H1 (cell line): Measurements from ENCODE around the gene ERC1. TPM values are rescaled to one million over a fixed set of nuclear protein-coding genes. Genes with fewer than 3 reads are reported as not detected.

ENCODE experiments used
- CTCF ChIA-PET: fragments of 300-600 bp; sonication (Branson Sonifier 250); formaldehyde crosslinking; loops from one replicate; lab custom pipeline; 2021; ENCODE audit not compliant: partially characterized antibody; lab: Charles Lee
- POLR2A ChIA-PET: fragments of 300-600 bp; sonication (Branson Sonifier 250); formaldehyde crosslinking; loops from one replicate; lab custom pipeline; 2021; ENCODE audit warnings: inconsistent platforms; ENCODE audit not compliant: partially characterized antibody; lab: Charles Lee
- DNase-seq, 2 experiments: peaks; one replicate each; pipeline versions ENCODE4 v3.0.0 to v3.0.0-alpha.2; 2010 to 2022; ENCODE audit warnings: low spot score in 2 of 2, low read depth in 1 of 2, mixed read lengths in 1 of 2
- FAIRE-seq: peaks from 2 replicates; lab custom pipeline; 2011; peaks lifted over from hg19 to GRCh38; lab: Jason Lieb, UNC
- H2AFZ ChIP-seq: 2 replicates; pipeline ENCODE4 v1.8.1; 2012; ENCODE audit warnings: low read length, inconsistent platforms
- H2AK5ac ChIP-seq: 2 replicates; pipeline ENCODE4 v1.6.1; 2013; ENCODE audit warnings: low read depth, low read length
- H2BK120ac ChIP-seq: replicated peaks from 2 replicates; pipeline ENCODE3; 2013; ENCODE audit warnings: low read depth, low read length, inconsistent platforms
- H2BK12ac ChIP-seq: 2 replicates; pipeline ENCODE4 v1.6.1; 2013; ENCODE audit warnings: low read depth, low read length
- H2BK15ac ChIP-seq: 2 replicates; pipeline ENCODE4 v1.6.1; 2013; ENCODE audit warnings: low read length
- H2BK20ac ChIP-seq: 2 replicates; pipeline ENCODE4 v1.6.1; 2013; ENCODE audit warnings: low read length
- H2BK5ac ChIP-seq: 2 replicates; pipeline ENCODE4 v1.6.1; 2013; ENCODE audit warnings: low read depth, low read length
- H3K14ac ChIP-seq: 2 replicates; pipeline ENCODE4 v1.6.1; 2013; ENCODE audit warnings: inconsistent platforms; ENCODE audit not compliant: insufficient read length
- H3K18ac ChIP-seq: 2 replicates; pipeline ENCODE4 v1.6.1; 2013; ENCODE audit warnings: low read length; ENCODE audit errors: extremely low read depth
- H3K23ac ChIP-seq: 2 replicates; pipeline ENCODE4 v1.6.1; 2013; ENCODE audit warnings: inconsistent platforms; ENCODE audit not compliant: insufficient read length
- H3K23me2 ChIP-seq: 2 replicates; pipeline ENCODE4 v1.6.1; 2013; ENCODE audit warnings: low read depth, low read length
- H3K27ac ChIP-seq: 2 replicates; pipeline ENCODE4 v1.6.1; 2011; ENCODE audit warnings: low read depth, low read length, inconsistent platforms
- H3K27me3 ChIP-seq, 4 experiments: replicated peaks in 1 of 4; 1 replicate in 1 of 4; 2 replicates in 3 of 4; pipeline versions ENCODE4 v1.6.1 to v1.8.1; 2011 to 2013; ENCODE audit warnings: low read length in 3 of 4, mild to moderate bottlenecking in 3 of 4, inconsistent platforms in 2 of 4, mixed read lengths in 2 of 4, moderate library complexity in 1 of 4; ENCODE audit not compliant: control insufficient read depth in 3 of 4, insufficient read depth in 3 of 4; ENCODE audit errors: extremely low read depth in 1 of 4
- H3K36me3 ChIP-seq, 4 experiments: 2 replicates each; pipeline versions ENCODE4 v1.6.1 to v1.8.1; 2011 to 2013; ENCODE audit warnings: mild to moderate bottlenecking in 4 of 4, low read length in 3 of 4, moderate library complexity in 2 of 4, control low read depth in 1 of 4, inconsistent platforms in 1 of 4; ENCODE audit not compliant: insufficient read depth in 4 of 4, control insufficient read depth in 2 of 4
- H3K4ac ChIP-seq: replicated peaks from 2 replicates; pipeline ENCODE3; 2013; ENCODE audit warnings: low read length, low read depth, mixed read lengths, inconsistent platforms; ENCODE audit not compliant: insufficient read length
- H3K4me1 ChIP-seq, 4 experiments: replicated peaks in 1 of 4; 1 replicate in 1 of 4; 2 replicates in 3 of 4; pipeline versions ENCODE4 v1.6.1 to v1.8.1; 2011 to 2013; ENCODE audit warnings: low read length in 3 of 4, inconsistent platforms in 2 of 4, mixed read lengths in 1 of 4; ENCODE audit not compliant: insufficient read depth in 4 of 4, control insufficient read depth in 3 of 4
- H3K4me2 ChIP-seq, 2 experiments: 2 replicates each; pipeline versions ENCODE4 v1.6.1 to v1.8.1; 2011 to 2013; ENCODE audit warnings: low read depth in 2 of 2, low read length in 2 of 2, control low read depth in 1 of 2, inconsistent platforms in 1 of 2, mild to moderate bottlenecking in 1 of 2; ENCODE audit not compliant: insufficient read depth in 1 of 2
- H3K4me3 ChIP-seq, 4 experiments: fragments of 200-600, 300-600 bp in 1 of 4; sonication (generic), shearing (Covaris generic), sonication (Bioruptor Twin) in 1 of 4; 2 replicates each; pipeline versions ENCODE4 v1.5.1 to v1.8.1; 2011 to 2016; ENCODE audit warnings: low read length in 4 of 4, low read depth in 3 of 4, control low read depth in 2 of 4, inconsistent platforms in 2 of 4, mild to moderate bottlenecking in 2 of 4, mixed read lengths in 1 of 4, moderate library complexity in 1 of 4; ENCODE audit not compliant: insufficient read depth in 2 of 4; ENCODE audit errors: extremely low read depth in 1 of 4
- H3K56ac ChIP-seq: replicated peaks from 2 replicates; pipeline ENCODE3; 2013; ENCODE audit warnings: low read depth, mild to moderate bottlenecking, mixed read lengths, low read length, inconsistent platforms; ENCODE audit not compliant: insufficient read length
- H3K79me1 ChIP-seq: 2 replicates; pipeline ENCODE4 v1.6.1; 2013; ENCODE audit warnings: low read depth, low read length, control low read depth
- H3K79me2 ChIP-seq, 2 experiments: 2 replicates each; pipeline versions ENCODE4 v1.6.1 to v1.8.1; 2012 to 2013; ENCODE audit warnings: low read length in 2 of 2, mild to moderate bottlenecking in 2 of 2, inconsistent platforms in 1 of 2; ENCODE audit not compliant: insufficient read depth in 2 of 2, control insufficient read depth in 1 of 2
- H3K9ac ChIP-seq, 4 experiments: replicated peaks in 1 of 4; 1 replicate in 1 of 4; 2 replicates in 3 of 4; pipeline versions ENCODE4 v1.6.1 to v1.8.1; 2011 to 2013; ENCODE audit warnings: low read depth in 3 of 4, low read length in 3 of 4, control low read depth in 2 of 4, mild to moderate bottlenecking in 2 of 4, moderate library complexity in 2 of 4, inconsistent platforms in 1 of 4; ENCODE audit errors: extremely low read depth in 1 of 4
- H3K9me3 ChIP-seq, 2 experiments: 2 replicates each; pipeline versions ENCODE4 v1.6.1 to v1.8.1; 2012 to 2013; ENCODE audit warnings: mild to moderate bottlenecking in 2 of 2, moderate library complexity in 2 of 2, control low read depth in 1 of 2, inconsistent platforms in 1 of 2, low read depth in 1 of 2, low read length in 1 of 2, mixed read lengths in 1 of 2; ENCODE audit not compliant: insufficient read depth in 2 of 2
- H4K20me1 ChIP-seq, 2 experiments: replicated peaks in 1 of 2; 2 replicates each; pipeline versions ENCODE3 to v1.8.1; 2011 to 2013; ENCODE audit warnings: inconsistent platforms in 2 of 2, low read length in 2 of 2, mild to moderate bottlenecking in 1 of 2; ENCODE audit not compliant: insufficient read depth in 2 of 2, control insufficient read depth in 1 of 2
- H4K5ac ChIP-seq: 2 replicates; pipeline ENCODE4 v1.6.1; 2013; ENCODE audit warnings: low read length, low read depth, mixed read lengths, inconsistent platforms; ENCODE audit not compliant: insufficient read length
- H4K8ac ChIP-seq: 2 replicates; pipeline ENCODE4 v1.8.0; 2013; ENCODE audit warnings: mild to moderate bottlenecking, moderate library complexity, low read length, inconsistent platforms; ENCODE audit not compliant: insufficient read depth; ENCODE audit errors: extremely low read depth
- H4K91ac ChIP-seq: replicated peaks from 2 replicates; pipeline ENCODE3; 2013; ENCODE audit warnings: low read length, mixed read lengths, inconsistent platforms; ENCODE audit not compliant: insufficient read length
- BRCA1 ChIP-seq: IDR thresholded peaks from 2 replicates; pipeline ENCODE4 v1.6.1; 2012; ENCODE audit warnings: low read depth, low read length, improper control_type of control experiment
- CBX5 ChIP-seq: fragments of 300-800, 300-1000 bp; sonication (generic); IDR thresholded peaks from 2 replicates; pipeline ENCODE4 v1.7.1; 2016; ENCODE audit warnings: antibody characterized with exemption, low read length, low read depth
- E2F6 ChIP-seq: IDR thresholded peaks from 2 replicates; pipeline ENCODE4 v1.6.1; 2012; ENCODE audit warnings: inconsistent platforms
- GTF2F1 ChIP-seq: IDR thresholded peaks from 2 replicates; pipeline ENCODE4 v1.6.1; 2012; ENCODE audit warnings: low read depth, low read length, improper control_type of control experiment, borderline replicate concordance
- HDAC2 ChIP-seq, 2 experiments: fragments of 300-600 bp in 1 of 2; sonication (generic) in 1 of 2; IDR thresholded peaks; 2 replicates each; pipeline ENCODE4 v1.6.1; 2011 to 2012; ENCODE audit warnings: low read depth in 2 of 2, low read length in 2 of 2, mild to moderate bottlenecking in 2 of 2, moderate library complexity in 2 of 2, borderline replicate concordance in 1 of 2, inconsistent platforms in 1 of 2
- KDM1A ChIP-seq: fragments of 200-600, 300-600 bp; sonication (generic); IDR thresholded peaks from 2 replicates; pipeline ENCODE4 v1.7.1; 2016; ENCODE audit warnings: mild to moderate bottlenecking, low read length, borderline replicate concordance
- POLR2A ChIP-seq, 2 experiments: IDR thresholded peaks; 1 replicate in 1 of 2; 2 replicates in 1 of 2; pipeline ENCODE4 v1.6.1; 2011; ENCODE audit warnings: low read depth in 2 of 2, low read length in 2 of 2, mild to moderate bottlenecking in 2 of 2; ENCODE audit errors: control extremely low read depth in 1 of 2
- POU5F1 ChIP-seq: IDR thresholded peaks from 2 replicates; pipeline ENCODE4 v1.6.1; 2011; ENCODE audit warnings: low read depth, mild to moderate bottlenecking, low read length, moderate library complexity
- WGBS, 2 experiments: shearing (Covaris generic) in 1 of 2; methylation state at CpG; one replicate each; pipeline versions ENCODE4 v1.1.6 to v1.1.7; 2013 to 2015; ENCODE audit warnings: low lambda C conversion rate in 2 of 2, mixed read lengths in 2 of 2, inconsistent platforms in 1 of 2, low coverage in 1 of 2, missing lambda C conversion rate in 1 of 2; ENCODE audit not compliant: insufficient replicate concordance in 2 of 2, insufficient coverage in 1 of 2, insufficient read length in 1 of 2; ENCODE audit errors: extremely low coverage in 1 of 2, missing lambda C conversion rate in 1 of 2; 5-methylcytosine and 5-hydroxymethylcytosine counted together
- polyA plus RNA-seq, 7 experiments: library from polyadenylated mRNA; depleted of rRNA in 3 of 7; stranded (reverse) in 5 of 7; unstranded in 2 of 7; fragments of >200 nt in 5 of 7; fragments of 200-250 nt in 2 of 7; gene quantifications; 1 replicate in 5 of 7; 2 replicates in 1 of 7; 4 replicates in 1 of 7; pipeline versions ENCODE4 v1.2.1 to v1.2.3, GENCODE V29; 2011 to 2013; ENCODE audit warnings: missing spikeins in 2 of 7, mixed read lengths in 2 of 7
- total RNA-seq: library from RNA; stranded (reverse); fragmentation: NEBNext Ultra II Directional; extraction: Animal tissue kit (Norgen Biotek cat#: 25700); gene quantifications from 2 replicates; pipeline ENCODE4 v1.2.1, GENCODE V29; 2021

Gene ERC1
- total and polyA plus RNA-seq, 2 of the 8 experiments (the other 6 are each of a cell fraction or from before 2014, with no cell fraction given): 7.8 to 45.7 TPM

GRCh38 chr12:1405619-1406018 is 414.6 kb downstream of the ERC1 start:
- Histone ChIP-seq H4K20me1 (no peaks in the 10 kb centered on the region), H3K4me1 (no peaks in the 10 kb centered on the region), H3K79me2 (no peaks in the 10 kb centered on the region), H4K5ac (no peak overlapping the region), H3K27ac (no peak overlapping the region), H2BK15ac (no peak overlapping the region), H3K4ac (no peak overlapping the region), H3K4me3 (no peak overlapping the region), H3K18ac (no peak overlapping the region), H3K9me3 (no peaks in the 10 kb centered on the region), H3K27me3 (no peaks in the 10 kb centered on the region), H2BK120ac (no peak overlapping the region), H2BK12ac (no peak overlapping the region), H4K8ac (no peak overlapping the region), H2AFZ (no peak overlapping the region), H2BK5ac (no peak overlapping the region), H3K23ac (no peak overlapping the region), H3K4me2 (no peak overlapping the region), H3K79me1 (no peaks in the 10 kb centered on the region), H3K56ac (no peak overlapping the region), H2BK20ac (no peak overlapping the region), H3K23me2 (no peaks in the 10 kb centered on the region), H4K91ac (no peak overlapping the region), H3K9ac (no peak overlapping the region), H3K36me3 (peaks cover 0 to 3% (median 1%) of the 10 kb centered on the region in 4 experiments; a peak in 2 of 8 replicates), H3K14ac (no peak overlapping the region), H2AK5ac (no peak overlapping the region)
- DNase-seq (no peak), FAIRE-seq (no peak)
- 83% methylated on average over 5 of the region's 5 CpGs; no CpG with 5 or more reads in 1 of the 2 experiments for WGBS, 2 experiments
- ChIA-PET POLR2A (no interaction called here), CTCF (interaction anchor here (2.5 kb wide), 1 partner anchor 288 kb away, joined by 8 read pairs; no protein-coding TSS in a partner anchor)
- TF ChIP-seq POLR2A (IDR thresholded peaks at IDR 0.05; ENCODE audit: control extremely low read depth in 1 of 2, low read depth in 2 of 2, low read length in 2 of 2) (no peak), GTF2F1 (no peak), BRCA1 (no peak), E2F6 (no peak), POU5F1 (no peak), CBX5 (no peak), KDM1A (no peak), HDAC2 (IDR thresholded peaks at IDR 0.05; ENCODE audit: borderline replicate concordance in 1 of 2, low read depth in 2 of 2, low read length in 2 of 2) (no peak)
